ENCODE results near the gene ADGRA1. TPM values are rescaled to one million over a fixed set of nuclear protein-coding genes. Genes with fewer than 3 reads are reported as not detected.

ADGRA1 gene
- total RNA-seq, 4 donors from 2014 or later, result 0.07 to 1.0 TPM; not detected in 2

GRCh38 chr10:133088956-133089800 lies 1.5 kb downstream of the ADGRA1 start:
- TF ChIP-seq CTCF (IDR thresholded peaks at IDR 0.05) (no peak), POLR2A (IDR thresholded peaks at IDR 0.05) (no peak)
- Histone ChIP-seq H3K27me3 (no peaks in the 10 kb centered on the region), H3K4me3 (no peak overlapping the region), H3K36me3 (no peaks in the 10 kb centered on the region), H3K27ac (no peak overlapping the region), H3K9me3 (no peaks in the 10 kb centered on the region), H3K4me1 (peaks cover 0 to 9% of the 10 kb centered on the region in 2 donors)
- intact Hi-C loops (cut with DNase I; ENCODE audit: low total_unique reads), result no loop called here
- DNase-seq, result no peak

GRCh38 chr10:133090101-133090500 lies 2.4 kb downstream of the ADGRA1 start:
- Histone ChIP-seq H3K4me3 (no peak overlapping the region), H3K27me3 (no peaks in the 10 kb centered on the region), H3K36me3 (no peaks in the 10 kb centered on the region), H3K27ac (no peak overlapping the region), H3K4me1 (peaks cover 0 to 9% of the 10 kb centered on the region in 2 donors), H3K9me3 (no peaks in the 10 kb centered on the region)
- DNase-seq, result no peak
- TF ChIP-seq POLR2A (IDR thresholded peaks at IDR 0.05) (no peak), CTCF (IDR thresholded peaks at IDR 0.05) (no peak)
- intact Hi-C loops (cut with DNase I; ENCODE audit: low total_unique reads), result no loop called here

- no peak for DNase-seq
- no peak for TF ChIP-seq CTCF (IDR thresholded peaks at IDR 0.05)
- TF ChIP-seq POLR2A (IDR thresholded peaks at IDR 0.05), result no peak
- no peaks in the 10 kb centered on the region for H3K27me3 ChIP-seq
- no peaks in the 10 kb centered on the region for H3K9me3 ChIP-seq
- peaks cover 0 to 9% of the 10 kb centered on the region in 2 donors for H3K4me1 ChIP-seq
- intact Hi-C loops (cut with DNase I; ENCODE audit: low total_unique reads), result no loop called here
- no peak overlapping the region for H3K27ac ChIP-seq
- H3K4me3 ChIP-seq, result no peak overlapping the region
- H3K36me3 ChIP-seq, result no peaks in the 10 kb centered on the region
These were observed 2.9 kb downstream of the ADGRA1 start for GRCh38 chr10:133090654-133091053.

- H3K36me3 ChIP-seq, result no peaks in the 10 kb centered on the region
- H3K9me3 ChIP-seq, result no peaks in the 10 kb centered on the region
- H3K4me1 ChIP-seq, result peaks cover 0 to 9% of the 10 kb centered on the region in 2 donors
- H3K27ac ChIP-seq, result no peak overlapping the region
- H3K4me3 ChIP-seq, result no peak overlapping the region
- intact Hi-C loops (cut with DNase I; ENCODE audit: low total_unique reads), result no loop called here
- TF ChIP-seq POLR2A (IDR thresholded peaks at IDR 0.05) (no peak), CTCF (IDR thresholded peaks at IDR 0.05) (no peak)
- no peaks in the 10 kb centered on the region for H3K27me3 ChIP-seq
- no peak for DNase-seq
These were observed 3.6 kb downstream of the ADGRA1 start for GRCh38 chr10:133091316-133091715.

GRCh38 chr10:133093291-133093690 lies 5.6 kb downstream of the ADGRA1 start:
- Histone ChIP-seq H3K27ac (no peak overlapping the region), H3K4me1 (peaks cover 0 to under 1% of the 10 kb centered on the region in 2 donors), H3K27me3 (no peaks in the 10 kb centered on the region), H3K4me3 (no peak overlapping the region), H3K36me3 (no peaks in the 10 kb centered on the region), H3K9me3 (no peaks in the 10 kb centered on the region)
- DNase-seq, result no peak
- intact Hi-C loops (cut with DNase I; ENCODE audit: low total_unique reads), result no loop called here
- TF ChIP-seq CTCF (IDR thresholded peaks at IDR 0.05) (no peak), POLR2A (IDR thresholded peaks at IDR 0.05) (no peak)
